ENCODE data around the gene UNC119.

- TF ChIP-seq NR2C2 (CRISPR knock-in tag; IDR thresholded peaks at IDR 0.05; ENCODE audit: borderline replicate concordance) (no peak), HMG20B (CRISPR knock-in tag; conservative IDR thresholded peaks at IDR 0.05) (no peak), TAF1 (CRISPR knock-in tag; IDR thresholded peaks at IDR 0.05) (no peak), SIN3A (IDR thresholded peaks at IDR 0.05; ENCODE audit: borderline replicate concordance, low read depth, low read length) (no peak), HDAC6 (IDR thresholded peaks at IDR 0.05; ENCODE audit: low read depth, low read length) (no peak)
- TF ChIP-seq, protein P1, sequence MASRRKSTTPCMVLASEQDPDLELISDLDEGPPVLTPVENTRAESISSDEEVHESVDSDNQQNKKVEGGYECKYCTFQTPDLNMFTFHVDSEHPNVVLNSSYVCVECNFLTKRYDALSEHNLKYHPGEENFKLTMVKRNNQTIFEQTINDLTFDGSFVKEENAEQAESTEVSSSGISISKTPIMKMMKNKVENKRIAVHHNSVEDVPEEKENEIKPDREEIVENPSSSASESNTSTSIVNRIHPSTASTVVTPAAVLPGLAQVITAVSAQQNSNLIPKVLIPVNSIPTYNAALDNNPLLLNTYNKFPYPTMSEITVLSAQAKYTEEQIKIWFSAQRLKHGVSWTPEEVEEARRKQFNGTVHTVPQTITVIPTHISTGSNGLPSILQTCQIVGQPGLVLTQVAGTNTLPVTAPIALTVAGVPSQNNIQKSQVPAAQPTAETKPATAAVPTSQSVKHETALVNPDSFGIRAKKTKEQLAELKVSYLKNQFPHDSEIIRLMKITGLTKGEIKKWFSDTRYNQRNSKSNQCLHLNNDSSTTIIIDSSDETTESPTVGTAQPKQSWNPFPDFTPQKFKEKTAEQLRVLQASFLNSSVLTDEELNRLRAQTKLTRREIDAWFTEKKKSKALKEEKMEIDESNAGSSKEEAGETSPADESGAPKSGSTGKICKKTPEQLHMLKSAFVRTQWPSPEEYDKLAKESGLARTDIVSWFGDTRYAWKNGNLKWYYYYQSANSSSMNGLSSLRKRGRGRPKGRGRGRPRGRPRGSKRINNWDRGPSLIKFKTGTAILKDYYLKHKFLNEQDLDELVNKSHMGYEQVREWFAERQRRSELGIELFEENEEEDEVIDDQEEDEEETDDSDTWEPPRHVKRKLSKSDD (CRISPR knock-in tag; IDR thresholded peaks at IDR 0.05; ENCODE audit: low read depth) = no peak
Observed at GRCh38 chr17:28521311-28522085, 30.9 kb downstream of the UNC119 start.
